Gastroesophageal sphincter (tissue), 4 donors: ENCODE measurements around the gene OSTN. TPM values are rescaled to one million over a fixed set of nuclear protein-coding genes. Genes with fewer than 3 reads are reported as not detected.

ENCODE experiments used
- ATAC-seq: fragments of 150-250 bp; one replicate; pipeline ENCODE4 v1.9.1; 2016; ENCODE audit warnings: mild to moderate bottlenecking, moderate library complexity
- H3K27ac ChIP-seq, 4 donors: fragments of 200-600 bp; sonication (generic) in 3 of 4; 1 replicate in 3 of 4; 2 replicates in 1 of 4; pipeline ENCODE4 v1.5.1; 2016 to 2019
- H3K27me3 ChIP-seq: fragments of 200-600 bp; sonication (generic); one replicate; pipeline ENCODE4 v1.5.1; 2019
- H3K36me3 ChIP-seq, 2 donors: fragments of 200-600 bp; sonication (generic); one replicate each; pipeline ENCODE4 v1.5.1; 2019; ENCODE audit warnings: control low read depth in 1 of 2
- H3K4me1 ChIP-seq, 3 donors: fragments of 200-600 bp; sonication (generic); 1 replicate in 2 of 3; 2 replicates in 1 of 3; pipeline ENCODE4 v1.5.1; 2016 to 2019; ENCODE audit warnings: control low read depth in 2 of 3
- H3K4me3 ChIP-seq, 2 donors: fragments of 200-600 bp; sonication (generic); one replicate each; pipeline ENCODE4 v1.5.1; 2019; ENCODE audit warnings: mild to moderate bottlenecking in 1 of 2, moderate library complexity in 1 of 2
- H3K9me3 ChIP-seq, 3 donors: fragments of 200-600 bp; sonication (generic); one replicate each; pipeline ENCODE4 v1.5.1; 2017 to 2019; ENCODE audit warnings: control low read depth in 2 of 3
- CTCF ChIP-seq, 4 experiments: fragments of 200-600 bp in 2 of 4; fragments of 450-650 bp in 2 of 4; sonication (generic) in 1 of 4; IDR thresholded peaks; one replicate each; pipeline ENCODE4 v1.5.1; 2017 to 2019; ENCODE audit warnings: antibody characterized with exemption in 4 of 4, mild to moderate bottlenecking in 2 of 4, moderate library complexity in 2 of 4
- EP300 ChIP-seq: sonication (generic); formaldehyde crosslinking; IDR thresholded peaks from one replicate; pipeline ENCODE4 v1.6.1; 2017; ENCODE audit warnings: antibody characterized with exemption, mild to moderate bottlenecking
- POLR2A ChIP-seq, 2 donors: fragments of 450-650 bp; IDR thresholded peaks; one replicate each; pipeline ENCODE4 v1.6.1; 2017; ENCODE audit warnings: antibody characterized with exemption in 2 of 2, mild to moderate bottlenecking in 2 of 2, moderate library complexity in 1 of 2
- POLR2AphosphoS5 ChIP-seq: sonication (generic); formaldehyde crosslinking; IDR thresholded peaks from one replicate; pipeline ENCODE4 v1.6.1; 2017; ENCODE audit warnings: antibody characterized with exemption
- WGBS, 2 donors: methylation state at CpG; one replicate each; pipeline ENCODE4 v1.1.5; 2018; ENCODE audit warnings: low coverage in 1 of 2; 5-methylcytosine and 5-hydroxymethylcytosine counted together
- total RNA-seq, 4 donors: library from RNA; depleted of rRNA; stranded (reverse); fragments of >200 nt; gene quantifications; one replicate each; pipeline ENCODE4 v1.1.0, GENCODE V29; 2016

The OSTN gene
- total RNA-seq, 4 donors from 2014 or later: not detected

DNA sequence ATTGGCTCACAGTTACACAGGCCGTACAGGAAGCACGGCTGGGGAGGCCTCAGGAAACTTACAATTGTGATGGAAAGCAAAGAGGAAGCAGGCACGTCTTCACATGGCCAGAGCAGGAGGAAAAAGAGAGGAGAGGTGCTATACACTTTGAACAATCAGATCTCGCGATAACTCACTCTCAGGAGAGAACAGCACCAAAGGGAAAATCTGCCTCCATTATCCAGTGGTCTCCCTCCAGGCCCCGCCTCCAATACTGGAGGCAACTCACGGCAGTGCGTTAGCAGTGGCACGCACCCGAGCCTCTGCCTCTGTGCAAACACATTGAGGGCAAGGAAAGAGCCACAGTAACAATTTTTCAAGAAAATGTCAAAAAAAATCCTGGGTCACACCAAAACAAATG is 11.0 kb downstream of the OSTN start:
- no peak for ATAC-seq
- H3K36me3 ChIP-seq: no peaks in the 10 kb centered on the region
- no peaks in the 10 kb centered on the region for H3K9me3 ChIP-seq
- H3K27me3 ChIP-seq: no peaks in the 10 kb centered on the region
- no peak overlapping the region for H3K4me3 ChIP-seq
- no peak for TF ChIP-seq POLR2AphosphoS5
- no peak for TF ChIP-seq POLR2A (IDR thresholded peaks at IDR 0.05)
- TF ChIP-seq CTCF (IDR thresholded peaks at IDR 0.05): no peak
- no peak for TF ChIP-seq EP300
- H3K4me1 ChIP-seq: no peaks in the 10 kb centered on the region
- WGBS, 2 donors: 67 to 89% methylated on average over 1 to 10 of the region's 10 CpGs
- no peak overlapping the region for H3K27ac ChIP-seq

DNA sequence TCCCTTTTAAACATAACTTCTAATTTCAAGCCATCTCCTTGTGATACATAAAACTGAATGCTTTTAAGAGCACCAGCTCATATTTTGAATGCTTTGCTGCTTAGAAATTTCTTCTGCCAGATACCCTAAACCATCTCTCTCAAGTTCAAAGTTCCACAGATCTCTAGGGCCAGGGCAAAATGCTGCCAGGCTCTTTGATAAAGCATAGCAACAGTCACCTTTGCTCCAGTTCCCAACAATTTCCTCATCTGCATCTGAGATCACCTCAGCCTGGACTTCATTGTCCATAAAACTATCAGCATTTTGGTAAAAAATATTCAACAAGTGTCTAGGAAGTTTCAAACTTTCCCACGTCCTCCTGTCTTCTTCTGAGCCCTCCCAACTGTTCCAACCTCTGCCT is 17.5 kb downstream of the OSTN start:
- Histone ChIP-seq H3K4me3 (no peak overlapping the region), H3K4me1 (no peaks in the 10 kb centered on the region), H3K36me3 (no peaks in the 10 kb centered on the region), H3K9me3 (no peaks in the 10 kb centered on the region), H3K27me3 (no peaks in the 10 kb centered on the region), H3K27ac (no peak overlapping the region)
- TF ChIP-seq CTCF (IDR thresholded peaks at IDR 0.05) (no peak), POLR2AphosphoS5 (no peak), EP300 (no peak), POLR2A (IDR thresholded peaks at IDR 0.05) (no peak)
- no peak for ATAC-seq
- WGBS, 2 donors: 64 to 75% methylated on average over 1 of the region's 1 CpG

DNA sequence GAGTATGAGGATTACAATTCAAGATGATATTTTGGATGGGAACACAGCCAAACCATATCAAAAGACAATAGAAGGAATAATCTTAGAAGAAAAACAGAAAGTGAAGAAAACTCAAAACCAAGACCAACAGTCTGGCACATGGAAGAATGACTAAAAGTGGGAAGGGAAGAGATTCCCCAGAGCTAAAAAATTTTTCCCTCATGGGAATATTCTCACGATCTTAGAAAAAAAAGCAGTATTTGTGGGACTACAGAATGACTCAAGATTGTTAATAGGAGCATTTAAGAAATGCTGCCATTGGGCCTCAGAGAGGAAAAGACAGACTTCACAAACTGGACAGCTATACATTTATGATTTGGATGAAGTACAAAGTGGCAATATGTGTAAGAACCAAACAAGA is 18.3 kb downstream of the OSTN start:
- Histone ChIP-seq H3K27ac (no peak overlapping the region), H3K27me3 (no peaks in the 10 kb centered on the region), H3K36me3 (no peaks in the 10 kb centered on the region), H3K4me1 (no peaks in the 10 kb centered on the region), H3K4me3 (no peak overlapping the region), H3K9me3 (no peaks in the 10 kb centered on the region)
- no peak for ATAC-seq
- TF ChIP-seq POLR2AphosphoS5: no peak
- no peak for TF ChIP-seq POLR2A (IDR thresholded peaks at IDR 0.05)
- TF ChIP-seq CTCF (IDR thresholded peaks at IDR 0.05): no peak
- TF ChIP-seq EP300: no peak
- WGBS, 2 donors: 44 to 45% methylated on average over 1 of the region's 1 CpG

DNA sequence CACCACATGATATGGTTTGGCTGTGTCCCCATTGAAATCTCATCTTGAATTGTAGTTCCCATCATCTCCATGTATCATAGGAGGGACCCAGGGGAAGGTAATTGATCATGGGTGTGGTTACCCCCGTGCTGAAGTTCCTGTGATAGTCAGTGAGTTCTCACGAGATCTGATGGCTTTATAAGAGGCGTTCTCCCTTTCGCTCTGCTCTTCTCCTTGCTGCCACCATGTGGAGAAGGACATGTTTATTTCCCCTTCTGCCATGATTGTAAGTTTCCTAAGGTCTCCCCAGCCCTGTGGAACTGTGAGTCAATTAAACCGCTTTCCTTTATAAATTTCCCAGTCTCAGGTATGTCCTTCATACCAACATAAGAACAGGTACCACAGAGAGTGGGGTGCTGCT is 21.9 kb downstream of the OSTN start:
- H3K4me1 ChIP-seq: no peaks in the 10 kb centered on the region
- 68 to 87% methylated on average over 4 to 5 of the region's 5 CpGs for WGBS, 2 donors
- H3K27me3 ChIP-seq: no peaks in the 10 kb centered on the region
- H3K36me3 ChIP-seq: no peaks in the 10 kb centered on the region
- ATAC-seq: no peak
- TF ChIP-seq CTCF (IDR thresholded peaks at IDR 0.05) (no peak), POLR2AphosphoS5 (no peak), POLR2A (IDR thresholded peaks at IDR 0.05) (no peak), EP300 (no peak)
- H3K27ac ChIP-seq: no peak overlapping the region
- H3K9me3 ChIP-seq: no peaks in the 10 kb centered on the region
- H3K4me3 ChIP-seq: no peak overlapping the region

- ATAC-seq: no peak
- WGBS, 2 donors: 100% methylated on average over 1 of the region's 1 CpG; no CpG with 5 or more reads in 1 of the 2 donors
Measured at GRCh38 chr3:191221638-191222037, 22.6 kb downstream of the OSTN start.

More at GRCh38 chr3:191221638-191222037, 22.6 kb downstream of the OSTN start:
- Histone ChIP-seq H3K4me3 (no peak overlapping the region), H3K27ac (no peak overlapping the region), H3K36me3 (no peaks in the 10 kb centered on the region), H3K27me3 (no peaks in the 10 kb centered on the region), H3K4me1 (no peaks in the 10 kb centered on the region), H3K9me3 (no peaks in the 10 kb centered on the region)
- no peak for TF ChIP-seq POLR2AphosphoS5
- no peak for TF ChIP-seq CTCF (IDR thresholded peaks at IDR 0.05)
